ENCODE data around the gene PITPNM3.

DNA sequence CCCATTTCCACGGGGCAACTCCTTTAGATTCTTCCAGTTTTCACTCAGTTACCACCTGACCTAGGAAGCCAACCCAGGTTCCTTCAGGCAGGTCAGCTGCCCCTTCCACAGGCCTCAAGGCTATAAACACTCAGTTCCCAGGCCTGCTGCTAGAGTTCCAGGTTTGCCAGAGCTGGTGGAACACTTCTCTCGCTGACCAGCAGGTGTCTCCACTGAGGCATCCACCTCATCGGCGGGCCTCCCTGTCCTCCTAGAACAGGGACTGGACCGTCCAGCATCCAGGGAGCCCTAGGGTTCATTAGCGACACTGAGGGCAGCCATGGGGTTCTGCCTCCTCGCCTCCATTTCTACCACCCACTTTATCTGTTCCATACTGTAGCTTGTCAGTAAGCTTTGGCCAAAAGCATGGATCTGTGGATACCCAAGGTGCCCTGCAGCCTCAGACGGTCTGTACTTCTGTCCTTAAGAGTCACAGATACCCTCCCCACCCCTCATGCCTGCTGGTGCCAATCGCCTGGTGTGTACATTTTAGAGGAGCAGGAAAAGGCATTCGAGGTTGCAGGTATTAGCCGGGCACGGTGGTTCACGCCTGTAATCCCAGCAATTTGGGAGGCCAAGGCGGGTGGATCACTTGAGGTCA lies 83.1 kb downstream of the PITPNM3 start:
- no peak for TF ChIP-seq PPARA (CRISPR knock-in tag; IDR thresholded peaks at IDR 0.05; ENCODE audit: borderline replicate concordance)
- TF ChIP-seq, protein P1, sequence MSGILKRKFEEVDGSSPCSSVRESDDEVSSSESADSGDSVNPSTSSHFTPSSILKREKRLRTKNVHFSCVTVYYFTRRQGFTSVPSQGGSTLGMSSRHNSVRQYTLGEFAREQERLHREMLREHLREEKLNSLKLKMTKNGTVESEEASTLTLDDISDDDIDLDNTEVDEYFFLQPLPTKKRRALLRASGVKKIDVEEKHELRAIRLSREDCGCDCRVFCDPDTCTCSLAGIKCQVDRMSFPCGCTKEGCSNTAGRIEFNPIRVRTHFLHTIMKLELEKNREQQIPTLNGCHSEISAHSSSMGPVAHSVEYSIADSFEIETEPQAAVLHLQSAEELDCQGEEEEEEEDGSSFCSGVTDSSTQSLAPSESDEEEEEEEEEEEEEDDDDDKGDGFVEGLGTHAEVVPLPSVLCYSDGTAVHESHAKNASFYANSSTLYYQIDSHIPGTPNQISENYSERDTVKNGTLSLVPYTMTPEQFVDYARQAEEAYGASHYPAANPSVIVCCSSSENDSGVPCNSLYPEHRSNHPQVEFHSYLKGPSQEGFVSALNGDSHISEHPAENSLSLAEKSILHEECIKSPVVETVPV (CRISPR knock-in tag; IDR thresholded peaks at IDR 0.05), result no peak
- TF ChIP-seq TCF4 (CRISPR knock-in tag; IDR thresholded peaks at IDR 0.05; ENCODE audit: borderline replicate concordance), result no peak
- TF ChIP-seq, protein P2, sequence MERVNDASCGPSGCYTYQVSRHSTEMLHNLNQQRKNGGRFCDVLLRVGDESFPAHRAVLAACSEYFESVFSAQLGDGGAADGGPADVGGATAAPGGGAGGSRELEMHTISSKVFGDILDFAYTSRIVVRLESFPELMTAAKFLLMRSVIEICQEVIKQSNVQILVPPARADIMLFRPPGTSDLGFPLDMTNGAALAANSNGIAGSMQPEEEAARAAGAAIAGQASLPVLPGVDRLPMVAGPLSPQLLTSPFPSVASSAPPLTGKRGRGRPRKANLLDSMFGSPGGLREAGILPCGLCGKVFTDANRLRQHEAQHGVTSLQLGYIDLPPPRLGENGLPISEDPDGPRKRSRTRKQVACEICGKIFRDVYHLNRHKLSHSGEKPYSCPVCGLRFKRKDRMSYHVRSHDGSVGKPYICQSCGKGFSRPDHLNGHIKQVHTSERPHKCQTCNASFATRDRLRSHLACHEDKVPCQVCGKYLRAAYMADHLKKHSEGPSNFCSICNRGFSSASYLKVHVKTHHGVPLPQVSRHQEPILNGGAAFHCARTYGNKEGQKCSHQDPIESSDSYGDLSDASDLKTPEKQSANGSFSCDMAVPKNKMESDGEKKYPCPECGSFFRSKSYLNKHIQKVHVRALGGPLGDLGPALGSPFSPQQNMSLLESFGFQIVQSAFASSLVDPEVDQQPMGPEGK (CRISPR knock-in tag; IDR thresholded peaks at IDR 0.05; ENCODE audit: borderline replicate concordance), result no peak
- TF ChIP-seq TOX (CRISPR knock-in tag; IDR thresholded peaks at IDR 0.05; ENCODE audit: borderline replicate concordance), result no peak
- TF ChIP-seq ARNTL (CRISPR knock-in tag; IDR thresholded peaks at IDR 0.05; ENCODE audit: borderline replicate concordance, low read depth), result no peak
- TF ChIP-seq ZC3H10 (CRISPR knock-in tag; IDR thresholded peaks at IDR 0.05), result no peak
- TF ChIP-seq BACH2 (CRISPR knock-in tag; IDR thresholded peaks at IDR 0.05; ENCODE audit: borderline replicate concordance), result no peak
- TF ChIP-seq, protein P3, sequence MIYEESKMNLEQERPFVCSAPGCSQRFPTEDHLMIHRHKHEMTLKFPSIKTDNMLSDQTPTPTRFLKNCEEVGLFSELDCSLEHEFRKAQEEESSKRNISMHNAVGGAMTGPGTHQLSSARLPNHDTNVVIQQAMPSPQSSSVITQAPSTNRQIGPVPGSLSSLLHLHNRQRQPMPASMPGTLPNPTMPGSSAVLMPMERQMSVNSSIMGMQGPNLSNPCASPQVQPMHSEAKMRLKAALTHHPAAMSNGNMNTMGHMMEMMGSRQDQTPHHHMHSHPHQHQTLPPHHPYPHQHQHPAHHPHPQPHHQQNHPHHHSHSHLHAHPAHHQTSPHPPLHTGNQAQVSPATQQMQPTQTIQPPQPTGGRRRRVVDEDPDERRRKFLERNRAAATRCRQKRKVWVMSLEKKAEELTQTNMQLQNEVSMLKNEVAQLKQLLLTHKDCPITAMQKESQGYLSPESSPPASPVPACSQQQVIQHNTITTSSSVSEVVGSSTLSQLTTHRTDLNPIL (CRISPR knock-in tag; IDR thresholded peaks at IDR 0.05; ENCODE audit: low read depth), result no peak
- no peak for TF ChIP-seq ISL1 (CRISPR knock-in tag; IDR thresholded peaks at IDR 0.05)
- no peak for TF ChIP-seq ZFP30 (CRISPR knock-in tag; IDR thresholded peaks at IDR 0.05)

Data from SK-N-SH treated with all-trans-retinoic acid at 6 μM for 48 hours (cell line).